Measurements from ENCODE around the gene DUSP10. TPM values are rescaled to one million over a fixed set of nuclear protein-coding genes. Genes with fewer than 3 reads are reported as not detected.

Gene DUSP10
- total RNA-seq, 1 donor from 2014 or later: 65.8 TPM

GRCh38 chr1:221736714-221737113 is 5.2 kb downstream of the DUSP10 start:
- no peaks in the 10 kb centered on the region for H3K27me3 ChIP-seq (ENCODE audit: control insufficient read depth, insufficient read depth, low read length)
- TF ChIP-seq, protein P1, sequence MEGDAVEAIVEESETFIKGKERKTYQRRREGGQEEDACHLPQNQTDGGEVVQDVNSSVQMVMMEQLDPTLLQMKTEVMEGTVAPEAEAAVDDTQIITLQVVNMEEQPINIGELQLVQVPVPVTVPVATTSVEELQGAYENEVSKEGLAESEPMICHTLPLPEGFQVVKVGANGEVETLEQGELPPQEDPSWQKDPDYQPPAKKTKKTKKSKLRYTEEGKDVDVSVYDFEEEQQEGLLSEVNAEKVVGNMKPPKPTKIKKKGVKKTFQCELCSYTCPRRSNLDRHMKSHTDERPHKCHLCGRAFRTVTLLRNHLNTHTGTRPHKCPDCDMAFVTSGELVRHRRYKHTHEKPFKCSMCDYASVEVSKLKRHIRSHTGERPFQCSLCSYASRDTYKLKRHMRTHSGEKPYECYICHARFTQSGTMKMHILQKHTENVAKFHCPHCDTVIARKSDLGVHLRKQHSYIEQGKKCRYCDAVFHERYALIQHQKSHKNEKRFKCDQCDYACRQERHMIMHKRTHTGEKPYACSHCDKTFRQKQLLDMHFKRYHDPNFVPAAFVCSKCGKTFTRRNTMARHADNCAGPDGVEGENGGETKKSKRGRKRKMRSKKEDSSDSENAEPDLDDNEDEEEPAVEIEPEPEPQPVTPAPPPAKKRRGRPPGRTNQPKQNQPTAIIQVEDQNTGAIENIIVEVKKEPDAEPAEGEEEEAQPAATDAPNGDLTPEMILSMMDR (IDR thresholded peaks at IDR 0.05; ENCODE audit: insufficient read depth, low read length, poor library complexity, severe bottlenecking): no peak
- DNase-seq (ENCODE audit: low read depth): no peak
- no peak overlapping the region for H3K4me3 ChIP-seq (ENCODE audit: low read depth, low read length)
- peaks cover 3% of the 10 kb centered on the region for H3K36me3 ChIP-seq (ENCODE audit: control insufficient read depth, insufficient read depth, low read length)

GRCh38 chr1:221735999-221736398 is 5.9 kb downstream of the DUSP10 start:
- DNase-seq (ENCODE audit: low read depth): no peak
- Histone ChIP-seq H3K36me3 (ENCODE audit: control insufficient read depth, insufficient read depth, low read length) (peaks cover 3% of the 10 kb centered on the region), H3K4me3 (ENCODE audit: low read depth, low read length) (no peak overlapping the region), H3K27me3 (ENCODE audit: control insufficient read depth, insufficient read depth, low read length) (no peaks in the 10 kb centered on the region)
- TF ChIP-seq, protein P1 (IDR thresholded peaks at IDR 0.05; ENCODE audit: insufficient read depth, low read length, poor library complexity, severe bottlenecking): no peak

- no peaks in the 10 kb centered on the region for H3K27me3 ChIP-seq (ENCODE audit: control insufficient read depth, insufficient read depth, low read length)
- H3K4me3 ChIP-seq (ENCODE audit: low read depth, low read length): no peak overlapping the region
- peaks cover 3% of the 10 kb centered on the region for H3K36me3 ChIP-seq (ENCODE audit: control insufficient read depth, insufficient read depth, low read length)
- TF ChIP-seq, protein P1 (IDR thresholded peaks at IDR 0.05; ENCODE audit: insufficient read depth, low read length, poor library complexity, severe bottlenecking): no peak
- no peak for DNase-seq (ENCODE audit: low read depth)
These were observed 7.7 kb downstream of the DUSP10 start for GRCh38 chr1:221734187-221734586.

DNA sequence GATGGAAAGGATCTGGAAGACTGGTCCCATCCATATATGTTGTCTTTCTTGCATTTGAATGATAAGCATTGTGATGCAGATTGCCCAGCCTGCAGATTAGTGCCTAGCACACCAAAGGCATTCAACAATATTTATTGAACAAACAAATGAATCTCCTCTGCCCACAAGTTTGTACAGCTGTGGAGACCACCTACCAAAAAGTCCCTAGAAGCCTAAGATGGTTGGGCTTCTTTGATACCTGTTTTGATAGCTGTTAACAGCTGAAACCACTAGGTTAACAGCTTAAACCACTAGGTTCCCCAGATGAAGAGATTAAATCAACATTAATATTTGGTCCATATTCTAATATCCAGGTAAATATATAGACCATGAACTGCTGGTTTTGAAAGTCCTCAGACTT is 9.8 kb downstream of the DUSP10 start:
- H3K27me3 ChIP-seq (ENCODE audit: control insufficient read depth, insufficient read depth, low read length): no peaks in the 10 kb centered on the region
- peaks cover 1% of the 10 kb centered on the region for H3K36me3 ChIP-seq (ENCODE audit: control insufficient read depth, insufficient read depth, low read length)
- H3K4me3 ChIP-seq (ENCODE audit: low read depth, low read length): no peak overlapping the region
- no peak for DNase-seq (ENCODE audit: low read depth)
- TF ChIP-seq, protein P1 (IDR thresholded peaks at IDR 0.05; ENCODE audit: insufficient read depth, low read length, poor library complexity, severe bottlenecking): no peak

DNA sequence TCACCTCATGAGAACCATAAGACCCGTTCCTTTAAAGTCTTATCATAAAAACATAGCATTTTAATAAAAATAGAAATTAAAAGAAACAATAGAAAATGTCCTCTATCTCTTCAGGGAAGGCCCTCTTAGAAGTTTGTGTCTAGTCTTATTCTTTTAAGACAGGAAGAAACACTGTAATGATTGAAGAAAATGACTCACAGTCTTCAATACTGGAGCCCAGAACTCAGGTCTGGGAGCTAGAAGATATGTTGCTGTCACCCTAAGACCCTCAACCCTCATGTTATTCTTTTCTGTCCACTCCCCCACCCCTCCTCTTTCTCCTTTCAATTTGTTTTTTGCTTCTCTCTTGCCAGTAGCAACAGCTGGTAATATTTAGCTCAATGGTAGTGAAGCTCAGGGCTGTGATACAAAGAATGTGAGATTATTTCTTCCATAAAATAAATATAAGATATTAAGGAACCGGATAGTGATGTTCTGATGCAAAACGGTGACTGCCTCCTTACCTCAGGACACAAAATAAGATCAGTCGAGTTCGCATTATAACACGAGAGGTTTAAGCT is 12.0 kb downstream of the DUSP10 start:
- no peak for DNase-seq (ENCODE audit: low read depth)

More for the DNA sequence above, 12.0 kb downstream of the DUSP10 start:
- H3K27me3 ChIP-seq (ENCODE audit: control insufficient read depth, insufficient read depth, low read length): no peaks in the 10 kb centered on the region
- H3K4me3 ChIP-seq (ENCODE audit: low read depth, low read length): no peak overlapping the region
- TF ChIP-seq, protein P1 (IDR thresholded peaks at IDR 0.05; ENCODE audit: insufficient read depth, low read length, poor library complexity, severe bottlenecking): no peak
- H3K36me3 ChIP-seq (ENCODE audit: control insufficient read depth, insufficient read depth, low read length): no peaks in the 10 kb centered on the region

All from kidney epithelial cell (primary cell).